Fibroblast of the aortic adventitia (primary cell): Measurements from ENCODE around the gene MFAP3. TPM values are rescaled to one million over a fixed set of nuclear protein-coding genes. Genes with fewer than 3 reads are reported as not detected.

ENCODE experiments used
- DNase-seq: peaks from one replicate; pipeline ENCODE4 v3.0.0-alpha.2; 2010; ENCODE audit warnings: low read depth
- H3K4me3 ChIP-seq: 2 replicates; pipeline ENCODE4 v1.5.1; 2011; ENCODE audit warnings: low read depth, mild to moderate bottlenecking, control low read depth, low read length, moderate library complexity
- total RNA-seq: library from RNA; depleted of rRNA; stranded (reverse); fragments of >200 nt; gene quantifications from 2 replicates; pipeline ENCODE4 v1.2.3, GENCODE V29; 2012; ENCODE audit warnings: low replicate concordance
- TF ChIP-seq, protein P1 (sequence below): IDR thresholded peaks from 2 replicates; pipeline ENCODE4 v1.5.1; 2011; ENCODE audit warnings: mild to moderate bottlenecking, low read length, control low read depth, inconsistent platforms; ENCODE audit not compliant: insufficient read depth

MFAP3 gene
- total RNA-seq, 1 donor, result 75.3 TPM

DNA sequence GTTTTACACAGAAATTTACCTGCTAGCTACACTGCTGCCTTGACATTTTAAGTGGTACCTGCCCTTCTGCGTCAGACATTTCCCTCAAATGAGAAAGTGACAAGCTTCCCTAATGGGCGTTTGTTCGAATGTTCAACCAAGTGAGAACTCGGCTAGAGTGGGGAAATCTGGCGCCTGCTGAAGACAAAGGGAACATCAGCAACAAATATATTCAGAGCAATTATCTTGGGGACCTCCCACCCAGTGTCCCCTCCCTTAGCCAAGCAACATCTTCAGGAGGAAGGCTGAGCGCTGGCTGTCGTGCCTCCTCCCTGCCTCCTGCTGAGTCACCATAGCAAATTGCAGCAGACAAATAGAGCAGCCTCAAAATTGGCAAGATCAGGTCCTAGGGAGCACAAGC is 57.1 kb downstream of the MFAP3 start:
- no peak for DNase-seq
- no peak overlapping the region for H3K4me3 ChIP-seq
- TF ChIP-seq, protein P1, sequence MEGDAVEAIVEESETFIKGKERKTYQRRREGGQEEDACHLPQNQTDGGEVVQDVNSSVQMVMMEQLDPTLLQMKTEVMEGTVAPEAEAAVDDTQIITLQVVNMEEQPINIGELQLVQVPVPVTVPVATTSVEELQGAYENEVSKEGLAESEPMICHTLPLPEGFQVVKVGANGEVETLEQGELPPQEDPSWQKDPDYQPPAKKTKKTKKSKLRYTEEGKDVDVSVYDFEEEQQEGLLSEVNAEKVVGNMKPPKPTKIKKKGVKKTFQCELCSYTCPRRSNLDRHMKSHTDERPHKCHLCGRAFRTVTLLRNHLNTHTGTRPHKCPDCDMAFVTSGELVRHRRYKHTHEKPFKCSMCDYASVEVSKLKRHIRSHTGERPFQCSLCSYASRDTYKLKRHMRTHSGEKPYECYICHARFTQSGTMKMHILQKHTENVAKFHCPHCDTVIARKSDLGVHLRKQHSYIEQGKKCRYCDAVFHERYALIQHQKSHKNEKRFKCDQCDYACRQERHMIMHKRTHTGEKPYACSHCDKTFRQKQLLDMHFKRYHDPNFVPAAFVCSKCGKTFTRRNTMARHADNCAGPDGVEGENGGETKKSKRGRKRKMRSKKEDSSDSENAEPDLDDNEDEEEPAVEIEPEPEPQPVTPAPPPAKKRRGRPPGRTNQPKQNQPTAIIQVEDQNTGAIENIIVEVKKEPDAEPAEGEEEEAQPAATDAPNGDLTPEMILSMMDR, result no peak

DNA sequence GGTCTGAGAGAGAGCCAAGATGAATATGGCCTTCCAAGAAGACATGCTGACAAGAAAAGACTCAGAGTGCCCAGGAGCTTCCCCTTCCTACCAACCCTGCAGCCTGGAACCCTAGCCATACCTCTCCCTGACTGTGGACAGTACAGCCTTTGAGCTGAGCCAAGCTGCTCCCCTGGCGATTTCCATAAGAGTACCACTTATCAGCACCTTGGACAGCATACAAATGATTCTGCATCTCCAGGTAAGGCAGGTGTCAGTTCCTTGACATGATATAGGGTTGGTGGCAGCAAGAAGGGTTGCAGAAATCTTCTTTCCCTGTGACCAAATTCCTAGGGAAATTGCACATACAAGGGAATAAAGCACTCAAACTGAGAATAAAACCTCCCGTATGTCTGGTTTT is 58.3 kb downstream of the MFAP3 start:
- no peak for DNase-seq
- TF ChIP-seq, protein P1, result no peak
- H3K4me3 ChIP-seq, result no peak overlapping the region

DNA sequence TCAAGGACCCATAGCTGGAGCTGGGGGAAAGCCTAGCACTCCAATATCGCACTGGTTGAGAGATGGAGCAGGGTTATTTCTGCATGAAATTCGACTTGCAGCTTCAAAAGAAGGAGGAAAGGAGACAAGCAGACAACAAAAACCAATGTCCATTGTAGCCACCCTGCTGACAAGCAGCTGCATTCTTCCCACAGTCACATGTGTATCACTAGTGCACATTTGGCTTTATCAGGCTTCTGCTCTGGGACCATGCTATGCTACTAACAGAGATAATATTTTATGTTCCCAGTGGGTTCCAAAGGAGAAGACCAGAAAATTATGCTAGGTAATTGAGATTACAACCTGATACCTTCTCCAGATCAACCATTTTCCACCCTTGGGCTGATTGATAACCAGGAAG is 59.7 kb downstream of the MFAP3 start:
- no peak for DNase-seq
- no peak overlapping the region for H3K4me3 ChIP-seq
- TF ChIP-seq, protein P1, result no peak

DNA sequence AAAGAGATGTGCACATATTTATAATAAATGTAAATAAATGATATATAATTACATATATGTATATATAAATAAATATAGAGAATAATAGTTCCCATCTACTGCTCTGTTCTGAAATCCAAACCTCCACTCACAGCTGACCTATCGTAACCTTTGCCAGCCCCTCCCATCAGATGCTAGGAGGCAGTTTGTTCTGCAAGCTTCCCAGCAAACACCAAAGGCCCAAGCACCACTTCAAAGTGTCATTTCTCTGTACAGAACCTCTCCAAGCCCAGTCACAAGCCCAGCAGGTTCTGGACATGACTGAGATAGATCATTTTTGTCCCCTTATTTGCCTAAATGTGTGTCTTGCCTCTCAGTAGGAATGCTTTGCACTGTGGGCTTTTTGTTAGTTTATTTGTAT is 62.4 kb downstream of the MFAP3 start:
- TF ChIP-seq, protein P1, result no peak
- no peak overlapping the region for H3K4me3 ChIP-seq
- no peak for DNase-seq

DNA sequence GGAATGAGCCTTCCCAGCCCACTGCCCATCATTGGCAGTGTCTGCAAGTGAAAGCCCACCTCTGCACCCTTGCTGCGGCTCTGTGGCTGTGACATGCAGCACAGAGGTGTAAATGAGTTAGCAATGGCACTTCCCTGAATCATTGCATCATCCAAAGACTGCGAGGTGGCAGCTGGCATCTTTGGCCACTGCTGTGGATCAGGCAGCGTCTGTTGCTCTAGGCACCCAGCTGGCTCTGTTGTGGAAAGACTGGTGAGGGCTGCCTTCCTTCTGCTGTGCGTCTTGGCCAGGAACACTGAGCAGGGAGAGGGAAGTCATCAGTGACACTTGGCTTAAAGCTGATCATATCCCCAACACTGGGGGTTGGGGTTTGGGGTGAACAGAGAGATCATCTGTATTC is 64.5 kb downstream of the MFAP3 start:
- H3K4me3 ChIP-seq, result no peak overlapping the region
- TF ChIP-seq, protein P1, result no peak
- no peak for DNase-seq

Other genes with a start within 250 kb of the MFAP3 start
- gene FAM114A2, start 57 bp upstream of the MFAP3 start, total RNA-seq, result 34.7 and 39.3 TPM in 2 replicates
- gene GALNT10, start 151.8 kb downstream of the MFAP3 start, total RNA-seq, result 12.0 and 46.5 TPM in 2 replicates